Heart right ventricle (tissue), 16 donors: Measurements from ENCODE around the gene RIPPLY2. TPM values are rescaled to one million over a fixed set of nuclear protein-coding genes. Genes with fewer than 3 reads are reported as not detected.

Experiments used
- ATAC-seq, 8 donors: fragments of 200-7000 bp; cut with Tn5 transposase; one replicate each; pipeline ENCODE4 v1.9.1; 2020; ENCODE audit warnings: mild to moderate bottlenecking in 8 of 8, moderate library complexity in 8 of 8, moderate number of reproducible peaks in 1 of 8
- DNase-seq, 2 donors: peaks; one replicate each; pipeline ENCODE4 v3.0.0-alpha.2; 2020
- H3K27ac ChIP-seq, 10 donors: fragments of 200-600 bp; sonication (generic) in 2 of 10; one replicate each; pipeline versions ENCODE4 v1.5.0 to v1.8.0; 2020 to 2022; ENCODE audit warnings: mild to moderate bottlenecking in 3 of 10
- H3K27me3 ChIP-seq, 7 donors: fragments of 200-600 bp; one replicate each; pipeline ENCODE4 v1.8.0; 2021 to 2022; ENCODE audit warnings: mild to moderate bottlenecking in 2 of 7
- H3K36me3 ChIP-seq, 9 donors: fragments of 200-600 bp; sonication (generic) in 1 of 9; one replicate each; pipeline versions ENCODE4 v1.5.0 to v1.8.0; 2020 to 2022; ENCODE audit warnings: mild to moderate bottlenecking in 2 of 9
- H3K4me1 ChIP-seq, 9 donors: fragments of 200-600 bp; sonication (generic) in 1 of 9; one replicate each; pipeline versions ENCODE4 v1.5.0 to v1.8.0; 2020 to 2022; ENCODE audit warnings: mild to moderate bottlenecking in 4 of 9
- H3K4me3 ChIP-seq, 10 donors: fragments of 200-600 bp; sonication (generic) in 2 of 10; one replicate each; pipeline versions ENCODE4 v1.5.0 to v1.8.0; 2020 to 2022; ENCODE audit warnings: mild to moderate bottlenecking in 7 of 10, moderate library complexity in 2 of 10
- H3K9me3 ChIP-seq, 11 donors: fragments of 200-600 bp in 10 of 11; sonication (generic) in 2 of 11; one replicate each; pipeline versions ENCODE4 v1.5.0 to v1.8.0; 2013 to 2022; ENCODE audit warnings: mild to moderate bottlenecking in 2 of 11, control low read depth in 1 of 11, moderate library complexity in 1 of 11
- CTCF ChIP-seq, 9 donors: fragments of 200-600 bp; sonication (generic) in 2 of 9; IDR thresholded peaks; one replicate each; pipeline versions ENCODE4 v1.5.0 to v1.8.0; 2021 to 2022; ENCODE audit warnings: antibody characterized with exemption in 9 of 9, mild to moderate bottlenecking in 5 of 9, moderate library complexity in 1 of 9
- WGBS, 2 donors: extraction: QIAGEN DNeasy Blood & Tissue Kit; methylation state at CpG; one replicate each; pipeline ENCODE4 v1.1.7; 2013; ENCODE audit warnings: inconsistent platforms in 1 of 2; 5-methylcytosine and 5-hydroxymethylcytosine counted together
- intact Hi-C, 10 donors: fragments of 100-400 bp; cut with DNase I; formaldehyde crosslinking; loops; one replicate each; pipeline versions ENCODE4 v1.11.1 to v1.14.2; 2022
- polyA plus RNA-seq, 2 donors: library from polyadenylated mRNA; stranded (reverse); fragments of 200-250 nt; gene quantifications; one replicate each; pipeline ENCODE4 v1.2.3, GENCODE V29; 2013
- total RNA-seq, 10 donors: library from RNA; stranded (reverse); fragmentation: NEBNext Ultra II Directional in 3 of 10; extraction: Animal tissue kit (Norgen Biotek cat#: 25700) in 3 of 10; gene quantifications; one replicate each; pipeline versions ENCODE4 v1.2.1 to v1.2.4, GENCODE V29; 2021 to 2023
- donor health status: Arrhythmogenic right ventricular cardiomyopathy.
- donor health status: ischemic (EF 13 %, LVEDD 7.1; RV severe dilation, severe dysfunction).
- donor health status: healthy with polysubstance abuse.
- donor health status: DM: no; HTN: yes; CAD: no.
- donor health status: DM: no; HTN: no; CAD: no.
- donor health status: ischemic (EF 25% LVEDD 6.9; RV normal size, moderate dysfunction).
- donor health status: ischemic (EF 25% LVEDD 5.7; RV mildly dilated, moderate dysfunction).
- donor health status: healthy.
- donor health status: DM: yes; HTN: yes; CAD: no.
- donor health status: Ischemic cardiomyopathy.
- donor health status: ischemic (EF 35%, LVEDD 5.7; RV mildly dilated, moderate dysfunction).
- donor health status: nonischemic (EF 11% LVEDD 7.7; RV severe dilation, severe dysfunction).
- donor health status: DM: yes; HTN: yes; CAD: no.
- donor health status: PGD.
- donor health status: ischemic (EF 29% LVEDD 5.4; RV normal size, mild dysfunction).
- donor health status: nonischemic (EF 23%, LVEDD 6.1; RV moderate dilation, normal function).

RIPPLY2 gene
- total and polyA plus RNA-seq, 12 donors, result 0.17 TPM; not detected in 11

GRCh38 chr6:83812595-83812994, 40.6 kb upstream of the RIPPLY2 start:
- Histone ChIP-seq H3K4me1 (no peaks in the 10 kb centered on the region), H3K9me3 (no peaks in the 10 kb centered on the region), H3K27me3 (no peaks in the 10 kb centered on the region), H3K4me3 (no peak overlapping the region), H3K27ac (no peak overlapping the region), H3K36me3 (no peaks in the 10 kb centered on the region)
- no peak for DNase-seq
- no peak for TF ChIP-seq CTCF (IDR thresholded peaks at IDR 0.05)
- ATAC-seq, result no peak
- intact Hi-C loops, result no loop called here

GRCh38 chr6:83815631-83816272, 37.4 kb upstream of the RIPPLY2 start:
- no peaks in the 10 kb centered on the region for H3K9me3 ChIP-seq
- no peak for TF ChIP-seq CTCF (IDR thresholded peaks at IDR 0.05)
- intact Hi-C loops, result no loop called here
- no peaks in the 10 kb centered on the region for H3K4me1 ChIP-seq
- WGBS, 2 donors, result 20 to 37% methylated on average over 2 of the region's 2 CpGs
- no peak for DNase-seq
- H3K27me3 ChIP-seq, result no peaks in the 10 kb centered on the region
- no peak for ATAC-seq
- H3K4me3 ChIP-seq, result no peak overlapping the region
- no peak overlapping the region for H3K27ac ChIP-seq
- H3K36me3 ChIP-seq, result no peaks in the 10 kb centered on the region

GRCh38 chr6:83822629-83823169, 30.5 kb upstream of the RIPPLY2 start:
- 76 to 84% methylated on average over 3 of the region's 3 CpGs for WGBS, 2 donors
- Histone ChIP-seq H3K36me3 (no peaks in the 10 kb centered on the region), H3K9me3 (no peaks in the 10 kb centered on the region), H3K4me3 (no peak overlapping the region), H3K27me3 (peaks cover 0 to 3% (median 0%) of the 10 kb centered on the region in 7 donors), H3K4me1 (no peaks in the 10 kb centered on the region), H3K27ac (no peak overlapping the region)
- no peak for ATAC-seq
- TF ChIP-seq CTCF (IDR thresholded peaks at IDR 0.05), result no peak
- intact Hi-C loops, result no loop called here
- DNase-seq, result no peak

GRCh38 chr6:83824388-83824801, 28.8 kb upstream of the RIPPLY2 start:
- peaks cover 0 to 3% (median 0%) of the 10 kb centered on the region in 7 donors for H3K27me3 ChIP-seq
- no peak for TF ChIP-seq CTCF (IDR thresholded peaks at IDR 0.05)
- no peaks in the 10 kb centered on the region for H3K9me3 ChIP-seq
- no peaks in the 10 kb centered on the region for H3K4me1 ChIP-seq
- no peak overlapping the region for H3K27ac ChIP-seq
- 18 to 32% methylated on average over 3 of the region's 3 CpGs for WGBS, 2 donors
- ATAC-seq (no peak), DNase-seq (no peak)
- H3K4me3 ChIP-seq, result no peak overlapping the region
- intact Hi-C loops, result no loop called here
- H3K36me3 ChIP-seq, result no peaks in the 10 kb centered on the region
